HCT116 (cell line): ENCODE results near the gene PLPP7. TPM values are rescaled to one million over a fixed set of nuclear protein-coding genes. Genes with fewer than 3 reads are reported as not detected.

Source experiments
- ATAC-seq: fragments of 200-7000 bp; cut with Tn5 transposase; 2 replicates; pipeline ENCODE4 v1.9.1; 2020; ENCODE audit warnings: mild to moderate bottlenecking, moderate library complexity
- BruUV-seq: library from RNA; stranded (reverse); fragments of 400-500 nt; replicated peaks from 2 replicates; lab custom pipeline; 2021; lab: Mats Ljungman, UMichigan
- CTCF ChIA-PET: fragments of 300-600 bp; sonication (Branson Sonifier 250); formaldehyde crosslinking; loops from one replicate; lab custom pipeline; 2021; ENCODE audit warnings: antibody characterized with exemption; lab: Charles Lee
- POLR2A ChIA-PET: fragments of 300-600, 350-600 bp; sonication (Branson Sonifier 250); formaldehyde crosslinking; loops from one replicate; lab custom pipeline; 2021; ENCODE audit warnings: antibody characterized with exemption; lab: Charles Lee
- RAD21 ChIA-PET, 2 experiments: fragments of 300-600 bp; sonication (Branson Sonifier 250); formaldehyde crosslinking; loops; one replicate each; lab custom pipeline; 2023; ENCODE audit warnings: low total read pairs in 2 of 2; ENCODE audit not compliant: uncharacterized antibody in 2 of 2, unreplicated experiment in 2 of 2, low non-redundant PET in 1 of 2; lab: Charles Lee
- DNase-seq: peaks from one replicate; pipeline ENCODE4 v3.0.0-alpha.2; 2010; ENCODE audit warnings: low read depth, low spot score
- H2AFZ ChIP-seq: fragments of 200-600 bp; shearing (Covaris generic), sonication (generic); 2 replicates; pipeline ENCODE4 v1.6.1; 2017; ENCODE audit warnings: low read depth, mixed run types, mixed read lengths, antibody characterized with exemption, low read length; ENCODE audit not compliant: poor library complexity, severe bottlenecking
- H3K27ac ChIP-seq: 2 replicates; pipeline ENCODE4 v1.5.1; 2012; ENCODE audit warnings: low read depth, low read length
- H3K27me3 ChIP-seq: fragments of 200-600 bp; sonication (generic); 2 replicates; pipeline ENCODE4 v1.6.1; 2016; ENCODE audit warnings: mixed run types, low read length, mixed read lengths; ENCODE audit not compliant: insufficient read depth
- H3K36me3 ChIP-seq, 2 experiments: fragments of 200-500 bp in 1 of 2; fragments of 200-600 bp in 1 of 2; sonication (Bioruptor generic) in 1 of 2; sonication (generic) in 1 of 2; 2 replicates each; pipeline versions ENCODE4 v1.5.1 to v1.6.1; 2014 to 2016; ENCODE audit warnings: low read length in 2 of 2, inconsistent platforms in 1 of 2, mixed read lengths in 1 of 2, mixed run types in 1 of 2; ENCODE audit not compliant: insufficient read depth in 2 of 2, control insufficient read depth in 1 of 2
- H3K4me1 ChIP-seq, 2 experiments: fragments of 200-600 bp in 1 of 2; sonication (generic) in 1 of 2; 2 replicates each; pipeline versions ENCODE4 v1.5.1 to v1.6.1; 2012 to 2017; ENCODE audit warnings: low read length in 2 of 2, inconsistent platforms in 1 of 2, mild to moderate bottlenecking in 1 of 2, mixed read lengths in 1 of 2, mixed run types in 1 of 2, moderate library complexity in 1 of 2; ENCODE audit not compliant: insufficient read depth in 2 of 2, control insufficient read depth in 1 of 2
- H3K4me2 ChIP-seq: fragments of 200-600 bp; sonication (generic); 2 replicates; pipeline ENCODE4 v1.6.1; 2017; ENCODE audit warnings: mixed run types, low read length, mixed read lengths
- H3K4me3 ChIP-seq, 2 experiments: fragments of 200-600 bp in 1 of 2; sonication (generic) in 1 of 2; replicated peaks in 1 of 2; 2 replicates each; pipeline ENCODE4 v1.5.1; 2011 to 2016; ENCODE audit warnings: low read length in 2 of 2, control low read depth in 1 of 2, low read depth in 1 of 2, mild to moderate bottlenecking in 1 of 2, mixed read lengths in 1 of 2, mixed run types in 1 of 2
- H3K79me2 ChIP-seq: fragments of 200-600 bp; sonication (generic); 2 replicates; pipeline ENCODE4 v1.6.1; 2017; ENCODE audit warnings: mild to moderate bottlenecking, mixed run types, low read length, moderate library complexity, mixed read lengths; ENCODE audit not compliant: insufficient read depth
- H3K9ac ChIP-seq: fragments of 200-600 bp; sonication (generic); 2 replicates; pipeline ENCODE4 v1.6.1; 2016; ENCODE audit warnings: low read length, mixed read lengths
- H3K9me2 ChIP-seq: fragments of 200-600 bp; sonication (generic), shearing (Covaris generic); 2 replicates; pipeline ENCODE4 v1.6.1; 2017; ENCODE audit warnings: mixed run types, mild to moderate bottlenecking, moderate library complexity; ENCODE audit not compliant: insufficient read depth
- H3K9me3 ChIP-seq, 2 experiments: fragments of 200-500 bp in 1 of 2; fragments of 200-600 bp in 1 of 2; sonication (Bioruptor generic) in 1 of 2; sonication (generic) in 1 of 2; 2 replicates each; pipeline ENCODE4 v1.6.1; 2014 to 2017; ENCODE audit warnings: low read length in 2 of 2, mixed read lengths in 2 of 2, inconsistent platforms in 1 of 2, low read depth in 1 of 2, mild to moderate bottlenecking in 1 of 2, mixed run types in 1 of 2, moderate library complexity in 1 of 2; ENCODE audit not compliant: control insufficient read depth in 1 of 2, insufficient read depth in 1 of 2
- H4K20me1 ChIP-seq: fragments of 200-600 bp; sonication (generic), shearing (Covaris generic); 2 replicates; pipeline ENCODE4 v1.6.1; 2017; ENCODE audit warnings: mixed run types, mild to moderate bottlenecking, moderate library complexity; ENCODE audit not compliant: insufficient read depth
- POLR2A ChIP-seq: IDR thresholded peaks from 2 replicates; pipeline ENCODE4 v1.7.0; 2011; ENCODE audit warnings: borderline replicate concordance; ENCODE audit not compliant: insufficient read depth, insufficient read length; ENCODE audit errors: extremely low read depth
- POLR2AphosphoS5 ChIP-seq: IDR thresholded peaks from 2 replicates; pipeline ENCODE4 v1.6.1; 2011; ENCODE audit warnings: mild to moderate bottlenecking, low read depth, low read length, moderate library complexity
- SRF ChIP-seq: IDR thresholded peaks from 2 replicates; pipeline ENCODE4 v1.6.1; 2012; ENCODE audit warnings: low read depth
- TCF7L2 ChIP-seq: IDR thresholded peaks from 2 replicates; pipeline ENCODE4 v1.7.0; 2011; ENCODE audit warnings: borderline replicate concordance, inconsistent platforms; ENCODE audit not compliant: insufficient read depth, insufficient read length; ENCODE audit errors: extremely low read depth
- intact Hi-C: fragments of 100-400 bp; cut with micrococcal nuclease; formaldehyde crosslinking; loops from 2 replicates; pipeline ENCODE4 v1.10.0; 2022
- total RNA-seq: library from RNA; stranded (reverse); gene quantifications from one replicate; pipeline ENCODE4 v1.2.1, GENCODE V29; 2021; ENCODE audit not compliant: unreplicated experiment
- TF ChIP-seq, protein P1 (sequence below): IDR thresholded peaks from 2 replicates; pipeline ENCODE4 v1.6.1; 2011; ENCODE audit warnings: mild to moderate bottlenecking, low read length, moderate library complexity; ENCODE audit not compliant: insufficient replicate concordance; ENCODE audit errors: extremely low read depth
- TF ChIP-seq, protein P2 (sequence below): IDR thresholded peaks from 2 replicates; pipeline ENCODE4 v1.6.1; 2012
- TF ChIP-seq, protein P3 (sequence below): IDR thresholded peaks from 2 replicates; pipeline ENCODE4 v1.6.1; 2012; ENCODE audit warnings: low read depth
- TF ChIP-seq, protein P4 (sequence below), 3 experiments: fragments of 200-600 bp in 1 of 3; sonication (generic) in 1 of 3; IDR thresholded peaks in 2 of 3; conservative IDR thresholded peaks in 1 of 3; 2 replicates each; pipeline ENCODE4 v1.5.1; 2012 to 2017; ENCODE audit warnings: low read depth in 2 of 3, low read length in 2 of 3, antibody characterized with exemption in 1 of 3, borderline replicate concordance in 1 of 3, control low read depth in 1 of 3, mild to moderate bottlenecking in 1 of 3, mixed read lengths in 1 of 3, mixed run types in 1 of 3, moderate library complexity in 1 of 3; ENCODE audit not compliant: insufficient read depth in 1 of 3

The PLPP7 gene
- total RNA-seq, 1 experiment from 2014 or later: 0.37 TPM

DNA sequence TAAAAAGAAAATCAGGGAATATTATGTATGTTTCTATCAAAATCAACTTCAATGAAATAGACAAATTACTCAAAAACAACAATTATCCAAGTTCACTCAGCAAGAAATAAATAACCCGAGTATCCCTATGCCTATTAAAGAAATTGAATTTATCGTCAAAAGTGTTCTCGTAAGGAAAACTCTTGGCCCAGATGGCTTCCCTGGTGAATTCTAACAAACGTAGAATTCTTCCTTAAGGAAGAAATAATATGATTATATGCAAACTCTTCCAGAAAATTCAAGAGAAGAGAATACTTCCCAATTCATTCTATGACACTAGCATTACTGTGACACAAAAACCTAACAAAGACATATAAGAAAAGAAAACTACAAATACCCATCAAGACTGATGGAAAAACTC lies 42.9 kb upstream of the PLPP7 start:
- intact Hi-C loops: no loop called here
- Histone ChIP-seq H3K4me2 (no peak overlapping the region), H3K9me2 (no peaks in the 10 kb centered on the region), H3K9me3 (no peaks in the 10 kb centered on the region), H3K4me1 (no peaks in the 10 kb centered on the region), H3K9ac (no peak overlapping the region), H3K4me3 (no peak overlapping the region), H3K36me3 (no peaks in the 10 kb centered on the region), H3K27ac (no peak overlapping the region), H3K79me2 (no peaks in the 10 kb centered on the region), H2AFZ (no peak overlapping the region), H3K27me3 (no peaks in the 10 kb centered on the region), H4K20me1 (no peaks in the 10 kb centered on the region)
- ATAC-seq (no peak), DNase-seq (no peak)
- TF ChIP-seq TCF7L2: no peak
- TF ChIP-seq, protein P1, sequence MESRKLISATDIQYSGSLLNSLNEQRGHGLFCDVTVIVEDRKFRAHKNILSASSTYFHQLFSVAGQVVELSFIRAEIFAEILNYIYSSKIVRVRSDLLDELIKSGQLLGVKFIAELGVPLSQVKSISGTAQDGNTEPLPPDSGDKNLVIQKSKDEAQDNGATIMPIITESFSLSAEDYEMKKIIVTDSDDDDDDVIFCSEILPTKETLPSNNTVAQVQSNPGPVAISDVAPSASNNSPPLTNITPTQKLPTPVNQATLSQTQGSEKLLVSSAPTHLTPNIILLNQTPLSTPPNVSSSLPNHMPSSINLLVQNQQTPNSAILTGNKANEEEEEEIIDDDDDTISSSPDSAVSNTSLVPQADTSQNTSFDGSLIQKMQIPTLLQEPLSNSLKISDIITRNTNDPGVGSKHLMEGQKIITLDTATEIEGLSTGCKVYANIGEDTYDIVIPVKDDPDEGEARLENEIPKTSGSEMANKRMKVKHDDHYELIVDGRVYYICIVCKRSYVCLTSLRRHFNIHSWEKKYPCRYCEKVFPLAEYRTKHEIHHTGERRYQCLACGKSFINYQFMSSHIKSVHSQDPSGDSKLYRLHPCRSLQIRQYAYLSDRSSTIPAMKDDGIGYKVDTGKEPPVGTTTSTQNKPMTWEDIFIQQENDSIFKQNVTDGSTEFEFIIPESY: no peak
- RAD21 ChIA-PET: no interaction called here
- no TSS peak for BruUV-seq
- CTCF ChIA-PET: no interaction called here
- POLR2A ChIA-PET: no interaction called here

DNA sequence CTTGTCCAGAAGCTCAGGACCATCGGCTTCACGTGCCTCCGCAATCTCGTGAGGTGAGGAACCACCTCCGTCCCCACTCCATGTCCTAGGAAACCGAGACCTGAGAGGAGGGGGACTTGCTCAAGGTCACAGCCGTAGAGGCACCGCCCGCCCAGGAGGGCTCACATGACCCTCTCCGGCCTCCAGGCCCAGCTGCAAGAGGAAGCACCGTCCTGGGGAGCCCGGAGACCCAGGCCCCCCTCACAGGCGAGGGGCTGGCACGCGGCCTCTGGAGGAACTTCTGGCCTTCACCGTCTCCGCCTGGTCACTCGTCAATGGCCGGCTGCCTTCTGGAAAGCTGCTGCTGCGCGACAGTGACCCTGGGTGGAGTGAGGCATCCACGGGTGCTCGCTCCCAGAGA lies 37.4 kb upstream of the PLPP7 start:
- RAD21 ChIA-PET: no interaction called here
- Histone ChIP-seq H3K9me2 (no peaks in the 10 kb centered on the region), H3K79me2 (no peaks in the 10 kb centered on the region), H4K20me1 (no peaks in the 10 kb centered on the region), H3K36me3 (no peaks in the 10 kb centered on the region), H3K4me3 (no peak overlapping the region), H3K27ac (no peak overlapping the region), H3K9me3 (no peaks in the 10 kb centered on the region), H3K4me1 (peaks cover 0 to 4% of the 10 kb centered on the region in 2 experiments; a peak in 1 of 4 replicates), H2AFZ (no peak overlapping the region), H3K27me3 (no peaks in the 10 kb centered on the region), H3K9ac (no peak overlapping the region), H3K4me2 (no peak overlapping the region)
- intact Hi-C loops: no loop called here
- POLR2A ChIA-PET: no interaction called here
- ATAC-seq (no peak), DNase-seq (no peak)
- CTCF ChIA-PET: no interaction called here
- no TSS peak for BruUV-seq
- TF ChIP-seq, protein P2, sequence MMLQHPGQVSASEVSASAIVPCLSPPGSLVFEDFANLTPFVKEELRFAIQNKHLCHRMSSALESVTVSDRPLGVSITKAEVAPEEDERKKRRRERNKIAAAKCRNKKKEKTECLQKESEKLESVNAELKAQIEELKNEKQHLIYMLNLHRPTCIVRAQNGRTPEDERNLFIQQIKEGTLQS: no peak
- TF ChIP-seq, protein P3, sequence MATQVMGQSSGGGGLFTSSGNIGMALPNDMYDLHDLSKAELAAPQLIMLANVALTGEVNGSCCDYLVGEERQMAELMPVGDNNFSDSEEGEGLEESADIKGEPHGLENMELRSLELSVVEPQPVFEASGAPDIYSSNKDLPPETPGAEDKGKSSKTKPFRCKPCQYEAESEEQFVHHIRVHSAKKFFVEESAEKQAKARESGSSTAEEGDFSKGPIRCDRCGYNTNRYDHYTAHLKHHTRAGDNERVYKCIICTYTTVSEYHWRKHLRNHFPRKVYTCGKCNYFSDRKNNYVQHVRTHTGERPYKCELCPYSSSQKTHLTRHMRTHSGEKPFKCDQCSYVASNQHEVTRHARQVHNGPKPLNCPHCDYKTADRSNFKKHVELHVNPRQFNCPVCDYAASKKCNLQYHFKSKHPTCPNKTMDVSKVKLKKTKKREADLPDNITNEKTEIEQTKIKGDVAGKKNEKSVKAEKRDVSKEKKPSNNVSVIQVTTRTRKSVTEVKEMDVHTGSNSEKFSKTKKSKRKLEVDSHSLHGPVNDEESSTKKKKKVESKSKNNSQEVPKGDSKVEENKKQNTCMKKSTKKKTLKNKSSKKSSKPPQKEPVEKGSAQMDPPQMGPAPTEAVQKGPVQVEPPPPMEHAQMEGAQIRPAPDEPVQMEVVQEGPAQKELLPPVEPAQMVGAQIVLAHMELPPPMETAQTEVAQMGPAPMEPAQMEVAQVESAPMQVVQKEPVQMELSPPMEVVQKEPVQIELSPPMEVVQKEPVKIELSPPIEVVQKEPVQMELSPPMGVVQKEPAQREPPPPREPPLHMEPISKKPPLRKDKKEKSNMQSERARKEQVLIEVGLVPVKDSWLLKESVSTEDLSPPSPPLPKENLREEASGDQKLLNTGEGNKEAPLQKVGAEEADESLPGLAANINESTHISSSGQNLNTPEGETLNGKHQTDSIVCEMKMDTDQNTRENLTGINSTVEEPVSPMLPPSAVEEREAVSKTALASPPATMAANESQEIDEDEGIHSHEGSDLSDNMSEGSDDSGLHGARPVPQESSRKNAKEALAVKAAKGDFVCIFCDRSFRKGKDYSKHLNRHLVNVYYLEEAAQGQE: no peak
- TF ChIP-seq POLR2AphosphoS5 (no peak), POLR2A (no peak), SRF (no peak)
- TF ChIP-seq, protein P4, sequence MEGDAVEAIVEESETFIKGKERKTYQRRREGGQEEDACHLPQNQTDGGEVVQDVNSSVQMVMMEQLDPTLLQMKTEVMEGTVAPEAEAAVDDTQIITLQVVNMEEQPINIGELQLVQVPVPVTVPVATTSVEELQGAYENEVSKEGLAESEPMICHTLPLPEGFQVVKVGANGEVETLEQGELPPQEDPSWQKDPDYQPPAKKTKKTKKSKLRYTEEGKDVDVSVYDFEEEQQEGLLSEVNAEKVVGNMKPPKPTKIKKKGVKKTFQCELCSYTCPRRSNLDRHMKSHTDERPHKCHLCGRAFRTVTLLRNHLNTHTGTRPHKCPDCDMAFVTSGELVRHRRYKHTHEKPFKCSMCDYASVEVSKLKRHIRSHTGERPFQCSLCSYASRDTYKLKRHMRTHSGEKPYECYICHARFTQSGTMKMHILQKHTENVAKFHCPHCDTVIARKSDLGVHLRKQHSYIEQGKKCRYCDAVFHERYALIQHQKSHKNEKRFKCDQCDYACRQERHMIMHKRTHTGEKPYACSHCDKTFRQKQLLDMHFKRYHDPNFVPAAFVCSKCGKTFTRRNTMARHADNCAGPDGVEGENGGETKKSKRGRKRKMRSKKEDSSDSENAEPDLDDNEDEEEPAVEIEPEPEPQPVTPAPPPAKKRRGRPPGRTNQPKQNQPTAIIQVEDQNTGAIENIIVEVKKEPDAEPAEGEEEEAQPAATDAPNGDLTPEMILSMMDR (IDR thresholded peaks at IDR 0.05 in 2 of 3, conservative IDR thresholded peaks at IDR 0.05 in 1 of 3; ENCODE audit: borderline replicate concordance in 1 of 3, insufficient read depth in 1 of 3, low read depth in 2 of 3, low read length in 2 of 3): no peak
- TF ChIP-seq, protein P1: no peak
